ENCODE results near the gene CBLB.

Gene CBLB

DNA sequence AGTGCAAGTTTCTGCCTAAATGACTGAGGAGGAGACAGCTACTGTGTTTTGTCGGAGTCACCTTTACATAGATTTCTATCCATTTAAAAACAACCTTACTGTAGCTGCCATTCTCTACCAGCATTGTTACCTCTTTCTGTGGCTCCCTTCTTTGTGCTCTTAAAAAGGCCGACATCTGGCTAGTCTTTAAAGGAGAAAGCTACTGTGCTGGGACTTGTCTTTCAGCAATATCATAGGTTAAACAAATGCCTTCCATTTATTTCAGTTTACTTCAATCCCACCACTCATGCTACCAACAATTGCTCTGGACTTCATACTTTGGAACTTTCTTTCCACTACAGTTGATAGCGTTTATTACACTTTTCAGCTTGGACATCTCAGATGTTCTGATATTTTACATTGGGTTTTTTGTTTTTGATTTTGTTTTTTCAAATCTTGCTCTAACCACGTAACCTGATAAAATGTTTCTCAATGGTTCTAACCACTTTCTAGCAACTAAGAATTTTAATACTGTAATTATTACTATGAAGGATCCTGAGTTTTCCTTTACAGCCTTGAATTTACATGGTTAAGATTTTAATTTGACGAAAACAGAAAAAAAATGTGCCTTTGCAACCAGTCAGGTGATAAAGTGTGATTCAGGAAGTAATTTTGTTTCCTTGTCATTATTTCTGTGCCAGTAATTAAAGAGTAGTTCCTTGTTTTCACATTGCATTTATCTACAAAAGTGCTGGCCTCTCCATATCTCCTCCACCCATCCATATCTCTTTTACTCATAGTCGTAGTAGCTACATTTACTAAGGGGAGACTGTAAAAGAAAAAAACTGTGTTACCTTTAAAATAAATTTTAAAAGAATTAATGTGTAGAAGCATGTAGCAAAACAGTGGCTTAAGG lies 1.3 kb upstream of the CBLB start:
- no peak for DNase-seq (ENCODE audit: low read depth in 3 of 3)

GRCh38 chr3:105869531-105869833 lies 670 bp upstream of the CBLB start:
- no peak for DNase-seq (ENCODE audit: low read depth in 3 of 3)

DNA sequence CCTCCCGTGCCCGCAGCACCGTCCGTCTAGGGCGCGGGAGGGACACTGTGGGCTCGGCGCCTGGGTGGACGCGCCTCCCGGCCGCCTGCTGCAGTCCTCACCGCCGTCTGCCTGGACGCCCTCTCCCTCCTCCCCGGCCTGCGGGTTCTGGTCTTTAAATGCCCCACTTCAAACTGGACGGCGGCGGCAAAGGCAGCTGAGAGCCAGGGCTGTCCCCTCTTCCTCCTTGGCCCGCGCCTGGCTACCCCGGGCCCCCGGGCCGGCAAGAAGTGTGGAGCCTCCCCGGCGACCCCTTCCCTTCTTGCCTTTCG lies 426 bp downstream of the CBLB start:
- no peak for DNase-seq (ENCODE audit: low read depth in 3 of 3)

GRCh38 chr3:105867712-105868430 lies 941 bp downstream of the CBLB start:
- no peak for DNase-seq (ENCODE audit: low read depth in 3 of 3)

DNA sequence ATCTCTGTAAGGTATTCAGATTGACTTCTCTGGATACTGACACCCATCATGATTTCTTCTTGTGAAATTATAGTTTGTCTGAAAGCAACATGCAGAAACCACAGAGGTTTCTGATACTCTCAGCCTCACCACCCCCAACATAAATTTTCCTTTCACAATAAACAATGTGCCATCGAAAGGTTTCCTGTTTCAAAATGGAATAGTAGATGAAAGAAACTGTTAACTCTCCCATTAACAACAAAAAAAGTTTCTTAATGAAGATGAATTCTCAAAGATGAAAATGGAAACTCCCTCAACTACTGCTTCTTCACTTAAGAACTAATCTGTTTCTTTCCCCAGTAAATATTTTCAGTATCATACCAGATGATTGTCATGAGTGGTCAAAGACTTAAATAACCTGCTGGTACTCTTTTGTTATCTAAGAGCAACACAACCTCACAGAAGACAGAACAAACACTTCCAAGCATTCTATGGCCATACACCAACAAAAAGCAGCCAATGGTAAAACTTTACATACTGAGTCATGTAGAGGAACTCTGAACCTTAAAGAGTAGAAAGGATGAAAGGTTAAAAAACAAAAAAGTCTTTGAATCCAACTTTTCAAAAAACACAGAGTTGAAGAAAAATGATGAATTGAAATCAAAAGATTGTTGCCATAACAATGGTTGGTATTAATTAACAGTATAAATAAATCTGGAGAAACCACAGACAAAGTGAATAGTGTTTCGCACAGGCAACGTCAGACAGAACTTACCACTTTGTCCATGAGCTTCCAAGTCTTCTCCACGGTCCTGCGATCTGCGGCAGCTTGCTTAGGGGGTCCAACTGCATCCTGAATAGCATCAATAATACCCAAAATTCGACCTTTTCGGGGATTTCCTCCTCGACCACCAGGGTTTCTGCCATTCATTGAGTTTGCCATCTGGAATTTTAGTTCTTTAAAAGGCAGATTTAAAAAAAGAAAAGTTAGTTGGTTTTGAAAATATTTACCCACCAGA lies 1.9 kb downstream of the CBLB start:
- no peak for DNase-seq (ENCODE audit: low read depth in 3 of 3)

DNA sequence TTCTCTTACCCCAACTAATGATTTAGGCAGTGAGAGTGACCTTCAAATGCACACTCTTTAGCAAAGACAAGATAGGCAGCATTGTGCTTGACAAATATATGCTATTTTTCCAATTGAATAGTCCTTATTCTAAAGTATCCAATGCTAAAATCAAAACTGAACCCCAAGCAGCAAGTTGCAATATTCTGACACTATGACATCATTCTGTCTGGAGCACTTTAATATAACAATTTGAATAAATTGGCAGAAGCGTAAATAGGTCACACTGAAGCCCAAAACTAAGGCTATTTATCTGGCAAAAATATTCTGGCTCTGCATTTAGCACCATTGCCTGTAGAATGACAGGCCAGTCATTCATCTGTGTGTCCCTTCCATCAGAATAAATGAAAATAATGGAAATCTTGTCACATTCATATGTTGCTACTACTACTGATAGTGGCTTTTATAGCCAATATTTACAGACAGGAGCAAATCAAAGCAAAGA lies 2.9 kb downstream of the CBLB start:
- no peak for DNase-seq (ENCODE audit: low read depth in 3 of 3)

DNA sequence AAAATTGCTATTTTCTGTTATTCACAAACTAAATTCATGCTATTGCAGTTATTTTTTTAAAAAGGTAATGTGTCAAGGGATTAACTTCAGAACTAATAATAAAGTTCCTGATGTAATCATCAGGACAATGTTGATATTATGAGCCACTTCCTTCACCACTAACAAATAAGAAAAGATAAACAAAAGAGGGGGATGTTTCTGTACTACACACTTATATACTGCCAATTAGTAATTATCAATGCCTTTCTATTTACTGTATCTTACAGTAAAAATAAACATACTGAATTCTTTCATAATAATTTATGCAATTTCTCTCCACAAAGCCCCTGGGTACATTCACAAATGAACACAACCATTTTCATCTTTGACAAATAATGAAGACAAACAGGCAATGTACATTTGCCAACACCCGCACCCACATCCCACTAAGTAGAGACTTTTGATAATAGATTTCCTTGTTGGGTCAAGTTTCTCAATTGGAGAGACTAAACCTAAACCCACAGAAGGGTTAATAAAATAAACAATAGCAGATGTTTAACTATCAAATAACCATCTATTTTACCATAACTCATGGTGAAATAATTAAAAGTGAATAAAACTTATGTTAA lies 3.7 kb downstream of the CBLB start:
- DNase-seq (ENCODE audit: low read depth in 3 of 3): no peak

GRCh38 chr3:105864212-105864611 lies 4.6 kb downstream of the CBLB start:
- no peak for DNase-seq (ENCODE audit: low read depth in 3 of 3)

- DNase-seq (ENCODE audit: low read depth in 3 of 3): no peak
Measured at GRCh38 chr3:105863608-105864007, 5.2 kb downstream of the CBLB start.

GRCh38 chr3:105862217-105862616 lies 6.6 kb downstream of the CBLB start:
- DNase-seq (ENCODE audit: low read depth in 3 of 3): no peak

GRCh38 chr3:105860641-105861040 lies 8.2 kb downstream of the CBLB start:
- no peak for DNase-seq (ENCODE audit: low read depth in 3 of 3)

GRCh38 chr3:105858017-105858416 lies 10.8 kb downstream of the CBLB start:
- no peak for DNase-seq (ENCODE audit: low read depth in 3 of 3)

- no peak for DNase-seq (ENCODE audit: low read depth in 3 of 3)
Measured at GRCh38 chr3:105857601-105858000, 11.2 kb downstream of the CBLB start.

DNA sequence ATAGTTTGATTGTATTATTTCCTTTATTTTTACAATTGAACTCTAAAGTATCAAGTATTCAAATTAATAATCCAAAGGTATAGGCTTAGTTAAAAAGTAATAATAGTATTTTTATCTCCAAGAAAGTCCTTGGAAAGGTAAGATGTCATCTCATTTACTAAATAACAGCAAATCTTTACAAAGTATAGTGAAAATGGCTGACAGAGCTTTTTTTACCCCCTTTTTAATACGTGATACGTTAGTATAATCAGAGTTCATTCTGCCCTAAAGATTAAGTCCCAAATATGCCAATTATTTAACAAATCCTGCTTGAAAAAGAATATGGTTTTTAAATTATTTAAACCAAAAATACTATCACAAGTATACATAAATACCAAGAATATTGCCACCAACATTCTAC lies 12.2 kb downstream of the CBLB start:
- no peak for DNase-seq (ENCODE audit: low read depth in 3 of 3)

GRCh38 chr3:105853801-105854432 lies 14.9 kb downstream of the CBLB start:
- no peak for DNase-seq (ENCODE audit: low read depth in 3 of 3)

GRCh38 chr3:105851582-105851981 lies 17.2 kb downstream of the CBLB start:
- DNase-seq (ENCODE audit: low read depth in 3 of 3): no peak

GRCh38 chr3:105851176-105851575 lies 17.6 kb downstream of the CBLB start:
- no peak for DNase-seq (ENCODE audit: low read depth in 3 of 3)

GRCh38 chr3:105850593-105850992 lies 18.2 kb downstream of the CBLB start:
- no peak for DNase-seq (ENCODE audit: low read depth in 3 of 3)

- DNase-seq (ENCODE audit: low read depth in 3 of 3): no peak
Measured at GRCh38 chr3:105848821-105849220, 20.0 kb downstream of the CBLB start.

GRCh38 chr3:105847865-105848264 lies 20.9 kb downstream of the CBLB start:
- DNase-seq (ENCODE audit: low read depth in 3 of 3): no peak

- no peak for DNase-seq (ENCODE audit: low read depth in 3 of 3)
Measured at GRCh38 chr3:105847452-105847851, 21.4 kb downstream of the CBLB start.

Data from stimulated activated CD4-positive, alpha-beta T cell treated with anti-CD3 and anti-CD28 coated beads, TNF-alpha, amount 100 ng/mL, for 24 hours (primary cell).